ENCODE measurements around the gene BFSP1.

The BFSP1 gene

DNA sequence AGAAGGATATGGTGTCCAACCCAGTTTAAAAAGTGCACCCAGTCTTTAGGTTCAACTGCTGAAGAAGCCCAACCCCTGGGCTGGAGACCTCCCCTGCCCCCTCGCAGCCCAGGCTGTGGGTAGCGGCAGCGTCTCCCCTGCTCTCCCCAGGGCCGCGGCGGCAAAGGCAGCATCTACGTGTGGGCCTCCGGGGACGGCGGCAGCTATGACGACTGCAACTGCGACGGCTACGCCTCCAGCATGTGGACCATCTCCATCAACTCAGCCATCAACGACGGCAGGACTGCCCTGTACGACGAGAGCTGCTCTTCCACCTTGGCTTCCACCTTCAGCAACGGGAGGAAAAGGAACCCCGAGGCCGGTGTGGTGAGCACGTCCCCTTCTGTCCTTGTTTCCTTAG, 77.6 kb downstream of the BFSP1 start:
- Histone ChIP-seq H3K27me3 (ENCODE audit: insufficient read depth, poor library complexity, severe bottlenecking) (peaks cover 6% of the 10 kb centered on the region), H3K27ac (replicated peaks) (no peak overlapping the region), H3K4me3 (replicated peaks; ENCODE audit: insufficient read depth, low read length) (no peak overlapping the region)
- TF ChIP-seq SPI1 (IDR thresholded peaks at IDR 0.05; ENCODE audit: borderline replicate concordance, low read depth), result no peak
- TF ChIP-seq, protein P1, sequence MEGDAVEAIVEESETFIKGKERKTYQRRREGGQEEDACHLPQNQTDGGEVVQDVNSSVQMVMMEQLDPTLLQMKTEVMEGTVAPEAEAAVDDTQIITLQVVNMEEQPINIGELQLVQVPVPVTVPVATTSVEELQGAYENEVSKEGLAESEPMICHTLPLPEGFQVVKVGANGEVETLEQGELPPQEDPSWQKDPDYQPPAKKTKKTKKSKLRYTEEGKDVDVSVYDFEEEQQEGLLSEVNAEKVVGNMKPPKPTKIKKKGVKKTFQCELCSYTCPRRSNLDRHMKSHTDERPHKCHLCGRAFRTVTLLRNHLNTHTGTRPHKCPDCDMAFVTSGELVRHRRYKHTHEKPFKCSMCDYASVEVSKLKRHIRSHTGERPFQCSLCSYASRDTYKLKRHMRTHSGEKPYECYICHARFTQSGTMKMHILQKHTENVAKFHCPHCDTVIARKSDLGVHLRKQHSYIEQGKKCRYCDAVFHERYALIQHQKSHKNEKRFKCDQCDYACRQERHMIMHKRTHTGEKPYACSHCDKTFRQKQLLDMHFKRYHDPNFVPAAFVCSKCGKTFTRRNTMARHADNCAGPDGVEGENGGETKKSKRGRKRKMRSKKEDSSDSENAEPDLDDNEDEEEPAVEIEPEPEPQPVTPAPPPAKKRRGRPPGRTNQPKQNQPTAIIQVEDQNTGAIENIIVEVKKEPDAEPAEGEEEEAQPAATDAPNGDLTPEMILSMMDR (IDR thresholded peaks at IDR 0.05; ENCODE audit: insufficient read depth, low read length), result no peak
- TF ChIP-seq POLR2AphosphoS5 (IDR thresholded peaks at IDR 0.05; ENCODE audit: low read depth), result no peak
- no peak for TF ChIP-seq GABPA (IDR thresholded peaks at IDR 0.05; ENCODE audit: low read depth)
- TF ChIP-seq, protein P2, sequence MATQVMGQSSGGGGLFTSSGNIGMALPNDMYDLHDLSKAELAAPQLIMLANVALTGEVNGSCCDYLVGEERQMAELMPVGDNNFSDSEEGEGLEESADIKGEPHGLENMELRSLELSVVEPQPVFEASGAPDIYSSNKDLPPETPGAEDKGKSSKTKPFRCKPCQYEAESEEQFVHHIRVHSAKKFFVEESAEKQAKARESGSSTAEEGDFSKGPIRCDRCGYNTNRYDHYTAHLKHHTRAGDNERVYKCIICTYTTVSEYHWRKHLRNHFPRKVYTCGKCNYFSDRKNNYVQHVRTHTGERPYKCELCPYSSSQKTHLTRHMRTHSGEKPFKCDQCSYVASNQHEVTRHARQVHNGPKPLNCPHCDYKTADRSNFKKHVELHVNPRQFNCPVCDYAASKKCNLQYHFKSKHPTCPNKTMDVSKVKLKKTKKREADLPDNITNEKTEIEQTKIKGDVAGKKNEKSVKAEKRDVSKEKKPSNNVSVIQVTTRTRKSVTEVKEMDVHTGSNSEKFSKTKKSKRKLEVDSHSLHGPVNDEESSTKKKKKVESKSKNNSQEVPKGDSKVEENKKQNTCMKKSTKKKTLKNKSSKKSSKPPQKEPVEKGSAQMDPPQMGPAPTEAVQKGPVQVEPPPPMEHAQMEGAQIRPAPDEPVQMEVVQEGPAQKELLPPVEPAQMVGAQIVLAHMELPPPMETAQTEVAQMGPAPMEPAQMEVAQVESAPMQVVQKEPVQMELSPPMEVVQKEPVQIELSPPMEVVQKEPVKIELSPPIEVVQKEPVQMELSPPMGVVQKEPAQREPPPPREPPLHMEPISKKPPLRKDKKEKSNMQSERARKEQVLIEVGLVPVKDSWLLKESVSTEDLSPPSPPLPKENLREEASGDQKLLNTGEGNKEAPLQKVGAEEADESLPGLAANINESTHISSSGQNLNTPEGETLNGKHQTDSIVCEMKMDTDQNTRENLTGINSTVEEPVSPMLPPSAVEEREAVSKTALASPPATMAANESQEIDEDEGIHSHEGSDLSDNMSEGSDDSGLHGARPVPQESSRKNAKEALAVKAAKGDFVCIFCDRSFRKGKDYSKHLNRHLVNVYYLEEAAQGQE (IDR thresholded peaks at IDR 0.05; ENCODE audit: insufficient replicate concordance, low read depth), result no peak
- DNase-seq (ENCODE audit: low read depth in 1 of 2, low spot score in 1 of 2), result no peak

DNA sequence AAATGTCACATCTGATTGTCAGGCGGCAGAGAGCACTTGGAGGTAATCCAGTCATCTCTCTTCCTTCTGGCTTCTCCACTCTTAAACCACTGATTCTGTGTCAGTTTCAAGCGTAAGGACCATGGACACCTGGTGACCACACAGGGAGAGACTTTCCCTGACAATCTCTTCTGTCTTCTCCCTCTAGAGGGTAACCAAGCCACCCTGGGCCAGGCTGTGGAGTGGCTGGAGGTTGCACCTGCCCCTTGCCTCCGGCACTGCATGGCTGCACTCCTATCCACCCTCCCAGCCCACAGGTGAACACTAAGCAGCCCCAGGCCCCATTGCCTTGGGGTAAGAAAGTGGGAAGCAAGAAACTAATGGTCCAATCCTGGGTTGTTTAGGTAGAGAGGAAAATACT, 78.7 kb downstream of the BFSP1 start:
- H3K27me3 ChIP-seq (ENCODE audit: insufficient read depth, poor library complexity, severe bottlenecking), result peaks cover 6% of the 10 kb centered on the region
- TF ChIP-seq, protein P1 (IDR thresholded peaks at IDR 0.05; ENCODE audit: insufficient read depth, low read length), result no peak
- TF ChIP-seq SPI1 (IDR thresholded peaks at IDR 0.05; ENCODE audit: borderline replicate concordance, low read depth) (no peak), POLR2AphosphoS5 (IDR thresholded peaks at IDR 0.05; ENCODE audit: low read depth) (no peak), GABPA (IDR thresholded peaks at IDR 0.05; ENCODE audit: low read depth) (no peak)
- TF ChIP-seq, protein P2 (IDR thresholded peaks at IDR 0.05; ENCODE audit: insufficient replicate concordance, low read depth), result no peak
- DNase-seq (ENCODE audit: low read depth in 1 of 2, low spot score in 1 of 2), result no peak
- H3K27ac ChIP-seq (replicated peaks), result no peak overlapping the region
- no peak overlapping the region for H3K4me3 ChIP-seq (replicated peaks; ENCODE audit: insufficient read depth, low read length)

DNA sequence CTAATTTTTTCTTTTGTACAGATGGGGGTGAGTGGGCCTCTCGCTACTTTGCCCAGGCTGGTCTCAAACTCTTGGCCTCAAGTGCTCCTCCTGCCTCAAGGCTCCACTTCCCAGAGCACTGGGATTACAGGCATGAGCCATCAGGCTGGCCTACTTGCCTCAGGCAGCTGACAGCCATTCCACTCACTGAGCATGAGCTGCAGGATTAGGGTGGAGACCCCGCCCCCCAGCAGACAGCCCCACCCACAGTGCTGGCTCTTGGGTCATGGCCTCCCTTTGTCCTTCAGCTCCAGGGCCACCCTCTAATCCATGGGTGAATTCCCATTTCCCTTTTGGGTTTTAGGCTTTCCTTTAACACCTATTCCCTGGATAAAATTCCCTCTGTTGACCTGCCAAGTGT, 82.1 kb downstream of the BFSP1 start:
- Histone ChIP-seq H3K27ac (replicated peaks) (no peak overlapping the region), H3K4me3 (replicated peaks; ENCODE audit: insufficient read depth, low read length) (no peak overlapping the region), H3K27me3 (ENCODE audit: insufficient read depth, poor library complexity, severe bottlenecking) (no peaks in the 10 kb centered on the region)
- DNase-seq (ENCODE audit: low read depth in 1 of 2, low spot score in 1 of 2), result no peak
- TF ChIP-seq SPI1 (IDR thresholded peaks at IDR 0.05; ENCODE audit: borderline replicate concordance, low read depth) (no peak), GABPA (IDR thresholded peaks at IDR 0.05; ENCODE audit: low read depth) (no peak), POLR2AphosphoS5 (IDR thresholded peaks at IDR 0.05; ENCODE audit: low read depth) (no peak)
- TF ChIP-seq, protein P2 (IDR thresholded peaks at IDR 0.05; ENCODE audit: insufficient replicate concordance, low read depth), result no peak
- TF ChIP-seq, protein P1 (IDR thresholded peaks at IDR 0.05; ENCODE audit: insufficient read depth, low read length), result no peak

All from HL-60 (cell line).